Measurements from ENCODE around the gene KCNK1. TPM values are rescaled to one million over a fixed set of nuclear protein-coding genes. Genes with fewer than 3 reads are reported as not detected.
A peak's percentile ranks its signal among the peaks of the same experiment; 100 is the strongest.

KCNK1 gene
- total RNA-seq, 1 experiment from 2014 or later, result 31.1 TPM

DNA sequence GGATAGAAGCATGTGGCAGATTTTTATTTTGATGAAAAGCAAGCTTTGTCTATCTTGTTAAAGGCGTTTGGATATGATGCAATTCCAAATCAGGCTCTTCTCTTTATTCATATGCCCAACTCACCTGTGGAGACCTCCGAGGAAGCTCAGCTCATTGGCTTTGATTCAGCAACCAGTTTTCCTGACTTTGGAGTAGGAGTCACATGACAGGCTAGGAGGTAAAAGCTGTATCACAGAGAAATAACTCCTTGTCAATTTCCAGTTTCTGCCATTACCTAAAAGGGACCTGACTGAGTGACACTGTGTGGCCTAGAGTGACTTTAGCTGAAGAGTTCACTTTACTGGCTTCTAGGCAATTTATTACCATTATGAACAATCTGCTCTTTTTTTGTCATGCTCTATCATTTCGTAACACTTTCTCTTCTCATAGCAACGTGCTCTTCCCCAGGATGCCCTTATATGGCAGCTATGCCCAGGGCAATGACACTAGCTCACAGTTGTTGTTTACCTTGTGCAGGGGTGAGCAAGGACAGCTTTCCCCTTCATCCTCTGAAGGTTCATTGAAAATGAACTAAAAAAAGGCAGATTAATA lies 107.2 kb downstream of the KCNK1 start:
- CTCF ChIA-PET, result no interaction called here
- no peaks in the 10 kb centered on the region for H3K79me2 ChIP-seq (ENCODE audit: low read length)
- no peaks in the 10 kb centered on the region for H3K36me3 ChIP-seq (ENCODE audit: low read depth, low read length)
- intact Hi-C loops (cut with micrococcal nuclease), result no loop called here
- DNase-seq (peak; percentile 50), ATAC-seq (no peak)
- H3K27ac ChIP-seq (ENCODE audit: low read length), result no peak overlapping the region
- no peaks in the 10 kb centered on the region for H3K9me2 ChIP-seq (replicated peaks; ENCODE audit: low read length)
- BruUV-seq (replicated peaks), result no TSS peak
- H3K27me3 ChIP-seq (ENCODE audit: low read length), result no peaks in the 10 kb centered on the region
- no peak for TF ChIP-seq EZH2phosphoT487 (IDR thresholded peaks at IDR 0.05; ENCODE audit: borderline replicate concordance, low read length)
- TF ChIP-seq CTCF (conservative IDR thresholded peaks at IDR 0.05; ENCODE audit: low read depth, low read length), result no peak
- no peak for TF ChIP-seq EZH2 (IDR thresholded peaks at IDR 0.05; ENCODE audit: low read length, unreplicated experiment)
- H2AFZ ChIP-seq (ENCODE audit: low read length), result no peak overlapping the region
- H3F3A ChIP-seq (ENCODE audit: low read length, unreplicated experiment), result no peaks in the 10 kb centered on the region
- POLR2A ChIA-PET (ENCODE audit: unreplicated experiment), result no interaction called here
- H3K9ac ChIP-seq (ENCODE audit: low read length), result no peak overlapping the region
- H3K4me3 ChIP-seq (ENCODE audit: low read length), result no peak overlapping the region
- H3K4me2 ChIP-seq (ENCODE audit: low read length), result no peak overlapping the region
- peaks cover 4% of the 10 kb centered on the region; the same call in 1 of the 2 replicates for H3K4me1 ChIP-seq (ENCODE audit: insufficient read depth, low read length)
- no peaks in the 10 kb centered on the region for H3K9me3 ChIP-seq (ENCODE audit: low read length)
- H4K20me1 ChIP-seq (ENCODE audit: low read length), result no peaks in the 10 kb centered on the region

Small RNA genes lying within 50 kb of the gene (microRNA-seq; reads per million reads assigned to microRNA genes)
- gene MIR4427 (ENCODE audit: unreplicated experiment), result not detected

All from PC-3 (cell line).